Naive thymus-derived CD4-positive, alpha-beta T cell (primary cell): Measurements from ENCODE around the gene EHMT1. TPM values are rescaled to one million over a fixed set of nuclear protein-coding genes. Genes with fewer than 3 reads are reported as not detected.
"Not testable (repeated sequence)": the region's sequence is repeated elsewhere in the genome, so short reads cannot be mapped to it uniquely, and the experiment has no call there.

ENCODE experiments used
- ATAC-seq: fragments of 150-1000 bp; cut with Tn5 transposase; 2 replicates; pipeline ENCODE4 v1.10.0; 2021; ENCODE audit warnings: mild to moderate bottlenecking, moderate library complexity
- CTCF ChIA-PET: fragments of 350-600 bp; sonication (Branson Sonifier 250); formaldehyde crosslinking; loops from one replicate; lab custom pipeline; 2021; ENCODE audit warnings: antibody characterized with exemption; lab: Charles Lee
- POLR2A ChIA-PET: fragments of 350-600 bp; sonication (Branson Sonifier 250); formaldehyde crosslinking; loops from one replicate; lab custom pipeline; 2021; ENCODE audit warnings: antibody characterized with exemption, inconsistent platforms; lab: Charles Lee
- DNase-seq, 9 donors: peaks; one replicate each; pipeline versions ENCODE4 v3.0.0 to v3.0.0-alpha.2; 2020 to 2022; ENCODE audit warnings: mixed read lengths in 1 of 9
- H3K27ac ChIP-seq: one replicate; pipeline ENCODE4 v1.7.0; 2013; ENCODE audit warnings: mild to moderate bottlenecking, low read depth, low read length, moderate library complexity
- H3K27me3 ChIP-seq, 2 donors: one replicate each; pipeline ENCODE4 v1.7.0; 2013; ENCODE audit warnings: low read length in 2 of 2, mild to moderate bottlenecking in 2 of 2, moderate library complexity in 2 of 2; ENCODE audit not compliant: control insufficient read depth in 2 of 2, insufficient read depth in 2 of 2
- H3K36me3 ChIP-seq, 3 experiments: 1 replicate in 2 of 3; 2 replicates in 1 of 3; pipeline ENCODE4 v1.7.0; 2013; ENCODE audit warnings: low read length in 3 of 3, mild to moderate bottlenecking in 3 of 3, moderate library complexity in 1 of 3; ENCODE audit not compliant: insufficient read depth in 3 of 3, control insufficient read depth in 2 of 3
- H3K4me1 ChIP-seq, 2 donors: one replicate each; pipeline ENCODE4 v1.7.0; 2013; ENCODE audit warnings: low read length in 2 of 2, mild to moderate bottlenecking in 2 of 2, moderate library complexity in 1 of 2; ENCODE audit not compliant: control insufficient read depth in 2 of 2, insufficient read depth in 2 of 2
- H3K4me3 ChIP-seq: 2 replicates; pipeline ENCODE4 v1.7.0; 2013; ENCODE audit warnings: mild to moderate bottlenecking, low read length
- H3K9me3 ChIP-seq, 3 experiments: 1 replicate in 2 of 3; 2 replicates in 1 of 3; pipeline ENCODE4 v1.7.0; 2013; ENCODE audit warnings: low read length in 3 of 3; ENCODE audit not compliant: control insufficient read depth in 2 of 3
- H3K27ac Mint-ChIP-seq, 9 donors: one replicate each; pipeline ENCODE4 v1.8.0; 2020 to 2022; ENCODE audit warnings: mixed read lengths in 9 of 9, mild to moderate bottlenecking in 8 of 9, moderate library complexity in 5 of 9, inconsistent platforms in 2 of 9
- H3K27me3 Mint-ChIP-seq, 5 donors: one replicate each; pipeline ENCODE4 v1.8.0; 2021 to 2022; ENCODE audit warnings: mixed read lengths in 5 of 5, mild to moderate bottlenecking in 1 of 5
- H3K36me3 Mint-ChIP-seq, 5 donors: one replicate each; pipeline ENCODE4 v1.8.0; 2020 to 2022; ENCODE audit warnings: mixed read lengths in 5 of 5, mild to moderate bottlenecking in 3 of 5, inconsistent platforms in 1 of 5
- H3K4me1 Mint-ChIP-seq, 7 donors: one replicate each; pipeline ENCODE4 v1.8.0; 2020 to 2022; ENCODE audit warnings: mixed read lengths in 7 of 7, mild to moderate bottlenecking in 3 of 7, inconsistent platforms in 1 of 7
- H3K4me3 Mint-ChIP-seq, 10 donors: one replicate each; pipeline ENCODE4 v1.8.0; 2020 to 2022; ENCODE audit warnings: mild to moderate bottlenecking in 10 of 10, mixed read lengths in 10 of 10, moderate library complexity in 6 of 10, inconsistent platforms in 2 of 10
- H3K9me3 Mint-ChIP-seq, 11 donors: one replicate each; pipeline ENCODE4 v1.8.0; 2020 to 2022; ENCODE audit warnings: mixed read lengths in 11 of 11, mild to moderate bottlenecking in 4 of 11, inconsistent platforms in 1 of 11, moderate library complexity in 1 of 11
- intact Hi-C, 2 donors: fragments of 100-400 bp; cut with micrococcal nuclease; formaldehyde crosslinking; loops; one replicate each; pipeline ENCODE4 v1.15.1; 2023
- polyA plus RNA-seq, 2 donors: library from polyadenylated mRNA; unstranded; fragments of 300-500 nt; fragmentation: Illumina TruSeq; gene quantifications; one replicate each; pipeline ENCODE4 v1.2.3, GENCODE V29; 2021
- total RNA-seq, 6 experiments: library from RNA in 5 of 6; stranded (reverse) in 5 of 6; gene quantifications; 1 replicate in 5 of 6; 2 replicates in 1 of 6; pipeline ENCODE4 v1.2.3 and lab custom pipeline; 2021 to 2026

The EHMT1 gene
- total and polyA plus RNA-seq, 7 experiments from 2014 or later = 24.7 to 132 (median 112) TPM

- H3K4me1 ChIP-seq = peaks cover 10 to 51% of the 10 kb centered on the region in 2 donors
- no peaks in the 10 kb centered on the region for H3K36me3 ChIP-seq
- ATAC-seq (no peak), DNase-seq (no peak)
- POLR2A ChIA-PET = interaction anchor here (0.8 kb wide), 1 partner anchor 21 kb away, joined by 7 read pairs; no protein-coding TSS in a partner anchor
- no peak overlapping the region for H3K27ac ChIP-seq
- no peak overlapping the region for H3K4me3 ChIP-seq
- Mint-ChIP-seq H3K4me3 (peak overlapping the region; percentile 15 to 73 (median 50)), H3K4me1 (peaks cover 37 to 76% (median 52%) of the 10 kb centered on the region in 7 donors), H3K27ac (peak overlapping the region in 7 of 9 donors; percentile 25 to 91 (median 73)), H3K9me3 (no peaks in the 10 kb centered on the region), H3K36me3 (peaks cover 0 to 19% (median 0%) of the 10 kb centered on the region in 5 donors), H3K27me3 (no peaks in the 10 kb centered on the region)
- H3K27me3 ChIP-seq = no peaks in the 10 kb centered on the region
- intact Hi-C loops = loop anchor here in 1 of 2 donors (5.0 kb wide), 1 partner anchor 46 kb away; no protein-coding TSS in a partner anchor
- H3K9me3 ChIP-seq = no peaks in the 10 kb centered on the region
- CTCF ChIA-PET = interaction anchor here (0.6 kb wide), 1 partner anchor 21 kb away, joined by 3 read pairs; no protein-coding TSS in a partner anchor
Measured at GRCh38 chr9:137626464-137626863, 7.7 kb downstream of the EHMT1 start.

- H3K4me3 ChIP-seq, H3K9me3 Mint-ChIP-seq, H3K36me3 ChIP-seq, DNase-seq, H3K27me3 ChIP-seq, ATAC-seq, CTCF ChIA-PET, H3K27me3 Mint-ChIP-seq, H3K27ac ChIP-seq, H3K9me3 ChIP-seq: not testable (repeated sequence)
- H3K4me1 Mint-ChIP-seq = peaks cover 42 to 78% (median 55%) of the 10 kb centered on the region in 7 donors
- H3K4me1 ChIP-seq = peaks cover 8 to 49% of the 10 kb centered on the region in 2 donors
- peaks cover 0 to 19% (median 0%) of the 10 kb centered on the region in 5 donors for H3K36me3 Mint-ChIP-seq
- POLR2A ChIA-PET = interaction anchor here (0.6 to 2.6 kb wide), 3 partner anchors 9 to 64 kb away, joined by 3 to 23 read pairs (median 6); partner anchors contain the start of gene EHMT1
- peak overlapping the region in 3 of 9 donors; percentile 31 to 93 (median 62) for H3K27ac Mint-ChIP-seq
- intact Hi-C loops = loop anchor here in 1 of 2 donors (5.0 kb wide), 1 partner anchor 45 kb away; no protein-coding TSS in a partner anchor
- H3K4me3 Mint-ChIP-seq = peak overlapping the region in 4 of 10 donors; percentile 15 to 90 (median 27)
Measured at GRCh38 chr9:137627406-137627805, 8.6 kb downstream of the EHMT1 start.

GRCh38 chr9:137630126-137630525 is 11.3 kb downstream of the EHMT1 start:
- H3K27me3 Mint-ChIP-seq = no peaks in the 10 kb centered on the region
- no peaks in the 10 kb centered on the region for H3K9me3 ChIP-seq
- ChIA-PET POLR2A (interaction anchor here (0.7 to 1.0 kb wide), 2 partner anchors 17 to 63 kb away, joined by 3 read pairs; no protein-coding TSS in a partner anchor), CTCF (no interaction called here)
- H3K36me3 ChIP-seq = no peaks in the 10 kb centered on the region
- H3K4me1 ChIP-seq = peaks cover 11 to 46% of the 10 kb centered on the region in 2 donors
- no peak for ATAC-seq
- H3K27ac ChIP-seq = peak overlapping the region; percentile 29
- H3K4me3 Mint-ChIP-seq = peak overlapping the region in 9 of 10 donors; percentile 27 to 90 (median 63)
- H3K4me1 Mint-ChIP-seq = peaks cover 46 to 89% (median 67%) of the 10 kb centered on the region in 7 donors
- intact Hi-C loops = no loop called here
- no peaks in the 10 kb centered on the region for H3K9me3 Mint-ChIP-seq
- H3K27me3 ChIP-seq = no peaks in the 10 kb centered on the region
- peak overlapping the region in 8 of 9 donors; percentile 0 to 80 (median 76) for H3K27ac Mint-ChIP-seq
- H3K36me3 Mint-ChIP-seq = peaks cover 0 to 15% (median 0%) of the 10 kb centered on the region in 5 donors
- no peak overlapping the region for H3K4me3 ChIP-seq
- DNase-seq = no peak

DNA sequence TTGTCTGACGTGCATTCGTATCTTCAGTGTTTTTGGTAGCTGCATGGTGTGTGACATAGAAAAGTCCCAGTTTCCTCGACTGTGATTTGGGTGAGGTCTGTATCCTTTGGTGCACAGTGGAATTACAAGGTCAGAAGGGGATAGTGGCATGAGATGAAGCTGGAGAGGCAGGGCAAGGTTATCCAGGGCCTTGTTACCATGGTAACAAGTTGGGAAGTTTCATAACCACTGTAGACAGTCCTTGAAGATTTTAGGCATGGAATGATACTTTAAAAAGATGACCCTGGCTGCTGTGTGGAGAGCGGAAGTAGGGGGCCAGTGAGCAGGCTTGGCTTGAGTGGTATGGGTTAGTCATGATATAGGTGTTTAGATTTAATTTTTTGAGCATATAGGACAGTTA is 11.9 kb downstream of the EHMT1 start:
- H3K27me3 ChIP-seq = no peaks in the 10 kb centered on the region
- no peaks in the 10 kb centered on the region for H3K9me3 Mint-ChIP-seq
- no peaks in the 10 kb centered on the region for H3K36me3 ChIP-seq
- ChIA-PET POLR2A (no interaction called here), CTCF (no interaction called here)
- peaks cover 41 to 83% (median 62%) of the 10 kb centered on the region in 7 donors for H3K4me1 Mint-ChIP-seq
- no peak for DNase-seq
- peaks cover 0 to 12% (median 0%) of the 10 kb centered on the region in 5 donors for H3K36me3 Mint-ChIP-seq
- H3K4me3 Mint-ChIP-seq = peak overlapping the region in 8 of 10 donors; percentile 1 to 90 (median 59)
- intact Hi-C loops = no loop called here
- H3K4me3 ChIP-seq = no peak overlapping the region
- peaks cover 11 to 41% of the 10 kb centered on the region in 2 donors for H3K4me1 ChIP-seq
- peak overlapping the region; percentile 15 to 94 (median 62) for H3K27ac Mint-ChIP-seq
- H3K9me3 ChIP-seq = no peaks in the 10 kb centered on the region
- ATAC-seq = no peak
- no peaks in the 10 kb centered on the region for H3K27me3 Mint-ChIP-seq
- no peak overlapping the region for H3K27ac ChIP-seq

GRCh38 chr9:137631345-137632229 is 12.8 kb downstream of the EHMT1 start:
- Histone ChIP-seq H3K9me3 (no peaks in the 10 kb centered on the region), H3K27ac (no peak overlapping the region), H3K36me3 (no peaks in the 10 kb centered on the region), H3K4me1 (peaks cover 11 to 37% of the 10 kb centered on the region in 2 donors), H3K27me3 (no peaks in the 10 kb centered on the region), H3K4me3 (no peak overlapping the region)
- intact Hi-C loops = no loop called here
- Mint-ChIP-seq H3K27ac (peak overlapping the region in 3 of 9 donors; percentile 32 to 77 (median 39)), H3K27me3 (no peaks in the 10 kb centered on the region), H3K4me3 (peak overlapping the region in 4 of 10 donors; percentile 2 to 23 (median 10)), H3K4me1 (peaks cover 43 to 84% (median 62%) of the 10 kb centered on the region in 7 donors), H3K36me3 (peaks cover 0 to 11% (median 4%) of the 10 kb centered on the region in 5 donors), H3K9me3 (no peaks in the 10 kb centered on the region)
- DNase-seq (no peak), ATAC-seq (no peak)
- ChIA-PET CTCF (no interaction called here), POLR2A (no interaction called here)

GRCh38 chr9:137632230-137633161 is 13.7 kb downstream of the EHMT1 start:
- no peaks in the 10 kb centered on the region for H3K9me3 ChIP-seq
- H3K4me3 Mint-ChIP-seq = peak overlapping the region in 4 of 10 donors; percentile 8 to 29 (median 24)
- H3K27me3 Mint-ChIP-seq = no peaks in the 10 kb centered on the region
- H3K4me1 ChIP-seq = peaks cover 11 to 33% of the 10 kb centered on the region in 2 donors
- peaks cover 43 to 84% (median 63%) of the 10 kb centered on the region in 7 donors for H3K4me1 Mint-ChIP-seq
- H3K4me3 ChIP-seq = no peak overlapping the region
- ATAC-seq (no peak), DNase-seq (no peak)
- no peaks in the 10 kb centered on the region for H3K9me3 Mint-ChIP-seq
- peaks cover 0 to 12% (median 5%) of the 10 kb centered on the region in 5 donors for H3K36me3 Mint-ChIP-seq
- intact Hi-C loops = no loop called here
- ChIA-PET CTCF (no interaction called here), POLR2A (no interaction called here)
- H3K27ac ChIP-seq = no peak overlapping the region
- peak overlapping the region in 7 of 9 donors; percentile 5 to 77 (median 36) for H3K27ac Mint-ChIP-seq
- H3K27me3 ChIP-seq = no peaks in the 10 kb centered on the region
- H3K36me3 ChIP-seq = no peaks in the 10 kb centered on the region
